OCI-LY3 (cell line): ENCODE results near the gene RAB23.

Source experiments
- H2AFZ ChIP-seq: fragments of 200-600, 300-600 bp; shearing (Covaris generic); 2 replicates; pipeline ENCODE4 v1.6.0; 2014; ENCODE audit warnings: antibody characterized with exemption, low read depth, low read length
- H3K27ac ChIP-seq: fragments of 200-600, 300-600 bp; sonication (generic); 2 replicates; pipeline ENCODE4 v1.5.1; 2014; ENCODE audit warnings: mild to moderate bottlenecking, low read length, moderate library complexity, mixed read lengths
- H3K27me3 ChIP-seq: fragments of 200-600, 300-600 bp; sonication (generic); 2 replicates; pipeline ENCODE4 v1.6.1; 2014; ENCODE audit warnings: low read depth, low read length, mixed read lengths
- H3K36me3 ChIP-seq: fragments of 200-600, 300-600 bp; sonication (generic); replicated peaks from 2 replicates; pipeline ENCODE3; 2014; ENCODE audit warnings: low read depth, low read length, mixed read lengths
- H3K4me1 ChIP-seq: fragments of 300-600, 200-600 bp; sonication (generic); 2 replicates; pipeline ENCODE4 v1.6.1; 2014; ENCODE audit warnings: low read length, mixed read lengths
- H3K4me2 ChIP-seq: fragments of 200-600, 300-600 bp; sonication (generic); 2 replicates; pipeline ENCODE4 v1.6.1; 2014; ENCODE audit warnings: low read length, mixed read lengths
- H3K4me3 ChIP-seq: fragments of 300-600, 200-600 bp; sonication (generic); 2 replicates; pipeline ENCODE4 v1.5.1; 2014; ENCODE audit warnings: antibody characterized with exemption, mild to moderate bottlenecking, low read length, moderate library complexity
- H3K79me2 ChIP-seq: fragments of 300-600, 200-600 bp; shearing (Covaris generic); 2 replicates; pipeline ENCODE4 v1.6.1; 2014; ENCODE audit warnings: mild to moderate bottlenecking, low read length, mixed read lengths
- H3K9ac ChIP-seq: fragments of 300-600, 200-600 bp; shearing (Covaris generic); 2 replicates; pipeline ENCODE4 v1.6.0; 2014; ENCODE audit warnings: mild to moderate bottlenecking, low read length, moderate library complexity
- H3K9me3 ChIP-seq: fragments of 200-600, 300-600 bp; shearing (Covaris generic); 2 replicates; pipeline ENCODE4 v1.6.1; 2014; ENCODE audit warnings: low read length, mixed read lengths; ENCODE audit not compliant: insufficient read depth
- H4K20me1 ChIP-seq: fragments of 200-600, 300-600 bp; sonication (generic); 2 replicates; pipeline ENCODE4 v1.6.1; 2016; ENCODE audit warnings: low read length, mixed read lengths; ENCODE audit not compliant: insufficient read depth
- EZH2phosphoT487 ChIP-seq: fragments of 200-600 bp; shearing (Covaris generic); IDR thresholded peaks from 2 replicates; pipeline ENCODE4 v1.6.1; 2018; ENCODE audit warnings: antibody characterized with exemption, mixed run types, low read depth
- TF ChIP-seq, protein P1 (sequence below): fragments of 200-600, 300-600 bp; sonication (generic); IDR thresholded peaks from 2 replicates; pipeline ENCODE4 v1.5.1; 2014; ENCODE audit warnings: antibody characterized with exemption, low read length, low read depth

The RAB23 gene

DNA sequence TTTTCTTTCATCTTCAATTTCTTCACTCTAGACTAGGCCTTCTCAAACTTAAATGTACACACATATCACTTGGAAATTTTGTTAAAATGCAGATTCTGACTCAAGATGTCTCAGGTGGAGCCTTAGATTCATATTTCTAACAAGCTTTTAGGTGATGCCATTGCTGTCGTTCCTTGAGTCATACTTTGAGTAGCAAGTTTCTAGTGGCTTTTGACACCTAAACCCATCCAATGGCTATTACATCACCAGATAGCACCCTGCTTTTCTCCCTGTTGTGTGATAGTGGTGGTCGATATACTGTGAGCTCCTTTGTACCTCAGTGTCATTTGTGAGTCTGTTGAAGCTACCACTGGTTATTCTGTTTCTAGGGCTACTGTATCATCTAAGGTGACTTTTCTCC, 84.8 kb downstream of the RAB23 start:
- Histone ChIP-seq H3K27me3 (no peaks in the 10 kb centered on the region), H3K9ac (no peak overlapping the region), H2AFZ (no peak overlapping the region), H3K9me3 (no peaks in the 10 kb centered on the region), H3K27ac (no peak overlapping the region), H3K79me2 (no peaks in the 10 kb centered on the region), H3K4me2 (no peak overlapping the region), H4K20me1 (0 out of 2 replicates have a peak, but pooled peaks cover 2% of the 10 kb centered on the region), H3K4me3 (no peak overlapping the region), H3K36me3 (peaks cover 42% of the 10 kb centered on the region), H3K4me1 (no peaks in the 10 kb centered on the region)
- TF ChIP-seq EZH2phosphoT487 = no peak
- TF ChIP-seq, protein P1, sequence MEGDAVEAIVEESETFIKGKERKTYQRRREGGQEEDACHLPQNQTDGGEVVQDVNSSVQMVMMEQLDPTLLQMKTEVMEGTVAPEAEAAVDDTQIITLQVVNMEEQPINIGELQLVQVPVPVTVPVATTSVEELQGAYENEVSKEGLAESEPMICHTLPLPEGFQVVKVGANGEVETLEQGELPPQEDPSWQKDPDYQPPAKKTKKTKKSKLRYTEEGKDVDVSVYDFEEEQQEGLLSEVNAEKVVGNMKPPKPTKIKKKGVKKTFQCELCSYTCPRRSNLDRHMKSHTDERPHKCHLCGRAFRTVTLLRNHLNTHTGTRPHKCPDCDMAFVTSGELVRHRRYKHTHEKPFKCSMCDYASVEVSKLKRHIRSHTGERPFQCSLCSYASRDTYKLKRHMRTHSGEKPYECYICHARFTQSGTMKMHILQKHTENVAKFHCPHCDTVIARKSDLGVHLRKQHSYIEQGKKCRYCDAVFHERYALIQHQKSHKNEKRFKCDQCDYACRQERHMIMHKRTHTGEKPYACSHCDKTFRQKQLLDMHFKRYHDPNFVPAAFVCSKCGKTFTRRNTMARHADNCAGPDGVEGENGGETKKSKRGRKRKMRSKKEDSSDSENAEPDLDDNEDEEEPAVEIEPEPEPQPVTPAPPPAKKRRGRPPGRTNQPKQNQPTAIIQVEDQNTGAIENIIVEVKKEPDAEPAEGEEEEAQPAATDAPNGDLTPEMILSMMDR = no peak
